A549 (cell line): ENCODE results near the gene DISP3. TPM values are rescaled to one million over a fixed set of nuclear protein-coding genes. Genes with fewer than 3 reads are reported as not detected.

Experiments used
- ATAC-seq, 2 experiments: fragments of 200-7000 bp in 1 of 2; fragments of >200 bp in 1 of 2; cut with Nextera tagmentation in 1 of 2; cut with Tn5 transposase in 1 of 2; 3 replicates each; pipeline versions ENCODE4 v1.8.0 to v1.9.1; 2018 to 2020; ENCODE audit warnings: mild to moderate bottlenecking in 1 of 2, moderate library complexity in 1 of 2
- CTCF ChIA-PET: fragments of 300-600 bp; sonication (Branson Sonifier 250); formaldehyde crosslinking; extraction: SDS; loops from one replicate; lab custom pipeline; 2021; ENCODE audit warnings: antibody characterized with exemption, inconsistent platforms; lab: Yijun Ruan, JAX
- POLR2A ChIA-PET: fragments of 350-600 bp; formaldehyde crosslinking; extraction: SDS; loops from one replicate; lab custom pipeline; 2021; ENCODE audit warnings: antibody characterized with exemption, inconsistent platforms; lab: Yijun Ruan, JAX
- DNase-seq, 2 experiments: peaks; one replicate each; pipeline versions ENCODE4 v3.0.0 to v3.0.0-alpha.2; 2011 to 2016; ENCODE audit warnings: low read depth in 1 of 2, low spot score in 1 of 2
- FAIRE-seq: peaks from 2 replicates; lab custom pipeline; 2011; peaks lifted over from hg19 to GRCh38; lab: Jason Lieb, UNC
- H3K27ac ChIP-seq, 2 experiments: fragments of >200 bp; sonication (Bioruptor Twin); formaldehyde crosslinking; 3 replicates each; pipeline ENCODE4 v1.5.1; 2016 to 2017
- H3K4me1 ChIP-seq: fragments of >200 bp; sonication (Bioruptor Twin); formaldehyde crosslinking; 3 replicates; pipeline ENCODE4 v1.6.1; 2016
- H3K4me2 ChIP-seq: fragments of >200 bp; sonication (Bioruptor Twin); formaldehyde crosslinking; 3 replicates; pipeline ENCODE4 v1.6.1; 2016
- H3K4me3 ChIP-seq: fragments of >200 bp; sonication (Bioruptor Twin); formaldehyde crosslinking; 3 replicates; pipeline ENCODE4 v1.5.1; 2016
- H3K9me3 ChIP-seq: fragments of >200 bp; sonication (Bioruptor Twin); formaldehyde crosslinking; 3 replicates; pipeline ENCODE4 v1.6.1; 2016
- CBX8 ChIP-seq: fragments of 200-600 bp; sonication (generic); IDR thresholded peaks from 2 replicates; pipeline ENCODE4 v1.6.1; 2016
- CHD4 ChIP-seq: fragments of 200-600 bp; sonication (generic); IDR thresholded peaks from 2 replicates; pipeline ENCODE4 v1.6.1; 2016; ENCODE audit warnings: antibody characterized with exemption, mild to moderate bottlenecking, borderline replicate concordance
- EP300 ChIP-seq, 2 experiments: fragments of >200 bp; sonication (Bioruptor Twin); formaldehyde crosslinking; IDR thresholded peaks; 2 replicates in 1 of 2; 3 replicates in 1 of 2; pipeline ENCODE4 v1.6.1; 2016 to 2017
- FOSB ChIP-seq: fragments of 250-450 bp; sonication (Bioruptor Pico); IDR thresholded peaks from 2 replicates; pipeline ENCODE4 v1.5.0; 2020; ENCODE audit warnings: mild to moderate bottlenecking, moderate library complexity
- FOXS1 ChIP-seq: fragments of 250-450 bp; sonication (Bioruptor Pico); IDR thresholded peaks from 2 replicates; pipeline ENCODE4 v1.5.0; 2020; ENCODE audit warnings: mild to moderate bottlenecking, moderate library complexity
- GATA3 ChIP-seq: IDR thresholded peaks from 2 replicates; pipeline ENCODE4 v1.6.1; 2012; ENCODE audit warnings: borderline replicate concordance
- HDAC2 ChIP-seq: fragments of 200-600 bp; sonication (generic); IDR thresholded peaks from 2 replicates; pipeline ENCODE4 v1.6.1; 2016
- MAZ ChIP-seq: fragments of 150-350 bp; IDR thresholded peaks from 2 replicates; pipeline ENCODE4 v1.6.1; 2014; ENCODE audit warnings: antibody characterized with exemption, low read depth, low read length, borderline replicate concordance
- MYC ChIP-seq: IDR thresholded peaks from 2 replicates; pipeline ENCODE4 v1.6.1; 2012; ENCODE audit warnings: mild to moderate bottlenecking, inconsistent platforms, low read length, improper control_type of control experiment, borderline replicate concordance
- NFE2L2 ChIP-seq: fragments of 150-350 bp; conservative IDR thresholded peaks from 2 replicates; pipeline ENCODE4 v1.6.1; 2014; ENCODE audit warnings: low read length
- NR3C1 ChIP-seq: fragments of >200 bp; sonication (Bioruptor Twin); formaldehyde crosslinking; IDR thresholded peaks from 3 replicates; pipeline ENCODE4 v1.6.1; 2017
- POLR2A ChIP-seq: IDR thresholded peaks from 2 replicates; pipeline ENCODE4 v1.6.1; 2012; ENCODE audit warnings: mild to moderate bottlenecking, low read length
- RARB ChIP-seq: fragments of 250-450 bp; sonication (Bioruptor Pico); IDR thresholded peaks from 2 replicates; pipeline ENCODE4 v1.8.0; 2021; ENCODE audit warnings: mild to moderate bottlenecking, moderate library complexity
- SMC3 ChIP-seq: fragments of >200 bp; sonication (Bioruptor Twin); formaldehyde crosslinking; IDR thresholded peaks from 3 replicates; pipeline ENCODE4 v1.6.1; 2018; ENCODE audit warnings: inconsistent platforms
- TFCP2L1 ChIP-seq: fragments of 250-450 bp; sonication (Bioruptor Pico); IDR thresholded peaks from 2 replicates; pipeline ENCODE4 v1.5.0; 2021; ENCODE audit warnings: mild to moderate bottlenecking
- ZC3H11A ChIP-seq: fragments of 450-650 bp; IDR thresholded peaks from 2 replicates; pipeline ENCODE4 v1.6.1; 2014; ENCODE audit warnings: antibody characterized with exemption, mild to moderate bottlenecking
- ZFP36 ChIP-seq: fragments of 450-650 bp; IDR thresholded peaks from 2 replicates; pipeline ENCODE4 v1.6.1; 2014; ENCODE audit warnings: borderline replicate concordance; ENCODE audit not compliant: partially characterized antibody
- ZSCAN20 ChIP-seq: fragments of 250-450 bp; sonication (Bioruptor Pico); IDR thresholded peaks from 2 replicates; pipeline ENCODE4 v1.8.0; 2022; ENCODE audit warnings: mild to moderate bottlenecking, moderate library complexity
- WGBS: methylation state at CpG from one replicate; pipeline ENCODE4 v1.1.6; 2017; ENCODE audit errors: missing lambda C conversion rate; 5-methylcytosine and 5-hydroxymethylcytosine counted together
- polyA plus RNA-seq, 4 experiments: library from polyadenylated mRNA; depleted of rRNA in 3 of 4; stranded (reverse); fragments of >200 nt; fragmentation: RNase III in 1 of 4; extraction: RNeasy Plus Mini Kit Qiagen cat#74134 plus additional on column Dnase treatment in 1 of 4; gene quantifications; 2 replicates in 3 of 4; 3 replicates in 1 of 4; pipeline ENCODE4 v1.2.3, GENCODE V29; 2011 to 2017
- TF ChIP-seq, protein P1 (sequence below): fragments of 200-600 bp; sonication (generic); IDR thresholded peaks from 2 replicates; pipeline ENCODE4 v1.6.1; 2016; ENCODE audit warnings: antibody characterized with exemption, mild to moderate bottlenecking, moderate library complexity
- TF ChIP-seq, protein P2 (sequence below): fragments of 250-450 bp; sonication (Bioruptor Pico); IDR thresholded peaks from 2 replicates; pipeline ENCODE4 v1.5.0; 2021; ENCODE audit warnings: mild to moderate bottlenecking, moderate library complexity, borderline replicate concordance
- TF ChIP-seq, protein P3 (sequence below): IDR thresholded peaks from 2 replicates; pipeline ENCODE4 v1.6.1; 2012
- TF ChIP-seq, protein P4 (sequence below): fragments of >200 bp; sonication (Bioruptor Twin); formaldehyde crosslinking; IDR thresholded peaks from 3 replicates; pipeline ENCODE4 v1.6.1; 2016

The DISP3 gene
- polyA plus RNA-seq, 2 of the 4 experiments (the other 2 are of a cell fraction) = 0.09 to 0.22 TPM

DNA sequence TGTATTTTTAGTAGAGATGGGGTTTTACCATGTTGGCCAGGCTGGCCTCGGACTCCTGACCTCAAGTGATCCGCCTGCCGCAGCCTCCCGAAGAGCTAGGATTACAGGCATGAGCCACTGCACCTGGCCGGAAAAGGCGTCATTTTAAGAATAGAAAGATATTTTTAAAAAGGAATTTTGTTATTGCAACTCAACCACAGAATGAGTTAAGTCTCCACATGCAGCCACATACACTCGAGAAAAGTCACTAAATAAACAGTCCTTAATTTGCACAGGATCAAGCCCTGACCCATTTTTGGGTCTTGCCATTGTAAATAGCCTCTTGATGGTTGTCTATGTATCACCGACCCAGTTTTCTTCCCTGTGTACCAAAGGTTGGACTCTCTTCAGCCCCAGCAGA lies 89.7 kb downstream of the DISP3 start (continued):
- TF ChIP-seq, protein P1, sequence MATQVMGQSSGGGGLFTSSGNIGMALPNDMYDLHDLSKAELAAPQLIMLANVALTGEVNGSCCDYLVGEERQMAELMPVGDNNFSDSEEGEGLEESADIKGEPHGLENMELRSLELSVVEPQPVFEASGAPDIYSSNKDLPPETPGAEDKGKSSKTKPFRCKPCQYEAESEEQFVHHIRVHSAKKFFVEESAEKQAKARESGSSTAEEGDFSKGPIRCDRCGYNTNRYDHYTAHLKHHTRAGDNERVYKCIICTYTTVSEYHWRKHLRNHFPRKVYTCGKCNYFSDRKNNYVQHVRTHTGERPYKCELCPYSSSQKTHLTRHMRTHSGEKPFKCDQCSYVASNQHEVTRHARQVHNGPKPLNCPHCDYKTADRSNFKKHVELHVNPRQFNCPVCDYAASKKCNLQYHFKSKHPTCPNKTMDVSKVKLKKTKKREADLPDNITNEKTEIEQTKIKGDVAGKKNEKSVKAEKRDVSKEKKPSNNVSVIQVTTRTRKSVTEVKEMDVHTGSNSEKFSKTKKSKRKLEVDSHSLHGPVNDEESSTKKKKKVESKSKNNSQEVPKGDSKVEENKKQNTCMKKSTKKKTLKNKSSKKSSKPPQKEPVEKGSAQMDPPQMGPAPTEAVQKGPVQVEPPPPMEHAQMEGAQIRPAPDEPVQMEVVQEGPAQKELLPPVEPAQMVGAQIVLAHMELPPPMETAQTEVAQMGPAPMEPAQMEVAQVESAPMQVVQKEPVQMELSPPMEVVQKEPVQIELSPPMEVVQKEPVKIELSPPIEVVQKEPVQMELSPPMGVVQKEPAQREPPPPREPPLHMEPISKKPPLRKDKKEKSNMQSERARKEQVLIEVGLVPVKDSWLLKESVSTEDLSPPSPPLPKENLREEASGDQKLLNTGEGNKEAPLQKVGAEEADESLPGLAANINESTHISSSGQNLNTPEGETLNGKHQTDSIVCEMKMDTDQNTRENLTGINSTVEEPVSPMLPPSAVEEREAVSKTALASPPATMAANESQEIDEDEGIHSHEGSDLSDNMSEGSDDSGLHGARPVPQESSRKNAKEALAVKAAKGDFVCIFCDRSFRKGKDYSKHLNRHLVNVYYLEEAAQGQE = no peak

DNA sequence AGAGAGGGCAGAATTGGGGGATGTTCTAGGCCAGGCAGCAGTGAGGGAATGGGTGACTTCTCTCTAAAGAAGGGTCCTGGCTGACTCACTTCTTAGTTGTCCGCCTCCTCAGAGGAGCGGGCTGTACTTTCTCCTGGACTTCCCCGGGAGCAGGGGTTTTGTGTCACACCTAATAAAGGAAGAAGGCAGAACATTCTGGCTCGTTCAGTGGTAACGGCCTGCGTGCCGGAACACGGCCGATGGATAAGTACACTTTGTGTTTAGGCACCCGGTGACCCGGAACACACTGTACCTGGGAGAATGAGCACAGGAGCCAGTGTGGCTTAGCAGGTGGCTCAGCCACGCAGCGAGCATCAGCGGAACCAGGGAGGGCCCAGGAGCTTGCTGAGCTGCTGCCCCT lies 90.6 kb downstream of the DISP3 start:
- Histone ChIP-seq H3K4me2 (no peak overlapping the region), H3K27ac (no peak overlapping the region), H3K9me3 (no peaks in the 10 kb centered on the region), H3K4me3 (no peak overlapping the region), H3K4me1 (no peaks in the 10 kb centered on the region)
- WGBS = 30% methylated on average over 14 of the region's 14 CpGs
- no peak for FAIRE-seq
- no peak for DNase-seq
- ChIA-PET CTCF (no interaction called here), POLR2A (no interaction called here)
- no peak for ATAC-seq
- TF ChIP-seq CBX8 (no peak), POLR2A (no peak), MYC (no peak), HDAC2 (no peak), MAZ (no peak), RARB (CRISPR knock-in tag) (no peak), TFCP2L1 (CRISPR knock-in tag) (no peak), SMC3 (no peak), ZC3H11A (no peak), ZFP36 (no peak), NR3C1 (no peak), ZSCAN20 (CRISPR knock-in tag) (no peak), CHD4 (no peak), FOXS1 (no peak), GATA3 (no peak), EP300 (IDR thresholded peaks at IDR 0.05) (no peak), NFE2L2 (no peak), FOSB (CRISPR knock-in tag) (no peak)
- TF ChIP-seq, protein P2, sequence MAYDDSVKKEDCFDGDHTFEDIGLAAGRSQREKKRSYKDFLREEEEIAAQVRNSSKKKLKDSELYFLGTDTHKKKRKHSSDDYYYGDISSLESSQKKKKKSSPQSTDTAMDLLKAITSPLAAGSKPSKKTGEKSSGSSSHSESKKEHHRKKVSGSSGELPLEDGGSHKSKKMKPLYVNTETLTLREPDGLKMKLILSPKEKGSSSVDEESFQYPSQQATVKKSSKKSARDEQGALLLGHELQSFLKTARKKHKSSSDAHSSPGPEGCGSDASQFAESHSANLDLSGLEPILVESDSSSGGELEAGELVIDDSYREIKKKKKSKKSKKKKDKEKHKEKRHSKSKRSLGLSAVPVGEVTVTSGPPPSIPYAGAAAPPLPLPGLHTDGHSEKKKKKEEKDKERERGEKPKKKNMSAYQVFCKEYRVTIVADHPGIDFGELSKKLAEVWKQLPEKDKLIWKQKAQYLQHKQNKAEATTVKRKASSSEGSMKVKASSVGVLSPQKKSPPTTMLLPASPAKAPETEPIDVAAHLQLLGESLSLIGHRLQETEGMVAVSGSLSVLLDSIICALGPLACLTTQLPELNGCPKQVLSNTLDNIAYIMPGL = no peak
- TF ChIP-seq, protein P3, sequence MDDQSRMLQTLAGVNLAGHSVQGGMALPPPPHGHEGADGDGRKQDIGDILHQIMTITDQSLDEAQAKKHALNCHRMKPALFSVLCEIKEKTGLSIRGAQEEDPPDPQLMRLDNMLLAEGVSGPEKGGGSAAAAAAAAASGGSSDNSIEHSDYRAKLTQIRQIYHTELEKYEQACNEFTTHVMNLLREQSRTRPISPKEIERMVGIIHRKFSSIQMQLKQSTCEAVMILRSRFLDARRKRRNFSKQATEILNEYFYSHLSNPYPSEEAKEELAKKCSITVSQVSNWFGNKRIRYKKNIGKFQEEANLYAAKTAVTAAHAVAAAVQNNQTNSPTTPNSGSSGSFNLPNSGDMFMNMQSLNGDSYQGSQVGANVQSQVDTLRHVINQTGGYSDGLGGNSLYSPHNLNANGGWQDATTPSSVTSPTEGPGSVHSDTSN = no peak

DNA sequence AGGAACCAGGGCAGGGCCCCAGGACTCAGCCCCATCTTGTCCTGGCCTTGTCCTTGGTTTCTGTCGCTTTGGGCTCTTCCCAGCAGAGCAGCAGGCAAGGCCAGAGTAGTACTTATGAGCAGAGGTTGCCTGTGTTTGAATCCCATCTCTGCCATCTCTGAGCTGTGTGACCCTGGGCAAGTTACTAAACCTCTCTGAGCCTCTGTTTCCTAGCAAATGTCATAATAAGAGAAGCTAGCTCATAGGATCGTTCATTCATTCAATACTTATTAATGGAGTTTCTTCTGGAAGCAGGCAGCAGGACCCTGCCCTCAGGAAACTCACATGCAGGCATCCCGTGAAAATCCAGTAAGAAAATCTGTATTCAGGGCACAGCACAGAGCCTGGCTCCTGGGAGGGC lies 91.0 kb downstream of the DISP3 start:
- FAIRE-seq = no peak
- no peak for ATAC-seq
- POLR2A ChIA-PET = no interaction called here
- no peaks in the 10 kb centered on the region for H3K4me1 ChIP-seq
- 14% methylated on average over 2 of the region's 3 CpGs for WGBS
- no peak overlapping the region for H3K27ac ChIP-seq
- H3K4me2 ChIP-seq = no peak overlapping the region
- peak; percentile 20 for TF ChIP-seq ZFP36
- TF ChIP-seq, protein P4, sequence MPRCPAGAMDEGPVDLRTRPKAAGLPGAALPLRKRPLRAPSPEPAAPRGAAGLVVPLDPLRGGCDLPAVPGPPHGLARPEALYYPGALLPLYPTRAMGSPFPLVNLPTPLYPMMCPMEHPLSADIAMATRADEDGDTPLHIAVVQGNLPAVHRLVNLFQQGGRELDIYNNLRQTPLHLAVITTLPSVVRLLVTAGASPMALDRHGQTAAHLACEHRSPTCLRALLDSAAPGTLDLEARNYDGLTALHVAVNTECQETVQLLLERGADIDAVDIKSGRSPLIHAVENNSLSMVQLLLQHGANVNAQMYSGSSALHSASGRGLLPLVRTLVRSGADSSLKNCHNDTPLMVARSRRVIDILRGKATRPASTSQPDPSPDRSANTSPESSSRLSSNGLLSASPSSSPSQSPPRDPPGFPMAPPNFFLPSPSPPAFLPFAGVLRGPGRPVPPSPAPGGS = no peak
- DNase-seq = no peak
- no peak overlapping the region for H3K4me3 ChIP-seq
- CTCF ChIA-PET = no interaction called here
- H3K9me3 ChIP-seq = no peaks in the 10 kb centered on the region
